C4-2B (cell line): ENCODE data around the gene PROKR2.

Source experiments
- ZFX ChIP-seq: fragments of 450-650 bp; IDR thresholded peaks from 2 replicates; pipeline ENCODE4 v1.6.1; 2017
- TF ChIP-seq, protein P1 (sequence below): fragments of 450-650 bp; conservative IDR thresholded peaks from 2 replicates; pipeline ENCODE4 v1.5.1; 2017; ENCODE audit warnings: mild to moderate bottlenecking

DNA sequence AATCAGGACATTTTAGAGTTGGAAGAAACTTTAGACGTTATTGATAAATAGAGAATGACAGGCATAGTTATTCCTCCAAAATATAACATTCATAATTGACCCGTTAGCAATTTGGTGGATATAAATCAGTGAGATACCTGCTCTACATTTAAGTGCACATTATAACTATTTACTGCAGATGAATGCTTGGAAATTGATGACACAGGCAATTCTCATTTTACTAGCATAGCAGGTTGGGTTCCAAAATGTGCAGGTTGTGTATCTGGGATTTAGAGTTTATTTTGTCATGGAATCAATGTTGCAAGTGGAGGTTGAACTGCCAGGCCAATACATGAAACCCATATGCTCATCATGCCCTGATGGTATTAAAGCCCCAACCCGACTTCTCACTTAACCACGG, 44.4 kb upstream of the PROKR2 start:
- TF ChIP-seq, protein P1, sequence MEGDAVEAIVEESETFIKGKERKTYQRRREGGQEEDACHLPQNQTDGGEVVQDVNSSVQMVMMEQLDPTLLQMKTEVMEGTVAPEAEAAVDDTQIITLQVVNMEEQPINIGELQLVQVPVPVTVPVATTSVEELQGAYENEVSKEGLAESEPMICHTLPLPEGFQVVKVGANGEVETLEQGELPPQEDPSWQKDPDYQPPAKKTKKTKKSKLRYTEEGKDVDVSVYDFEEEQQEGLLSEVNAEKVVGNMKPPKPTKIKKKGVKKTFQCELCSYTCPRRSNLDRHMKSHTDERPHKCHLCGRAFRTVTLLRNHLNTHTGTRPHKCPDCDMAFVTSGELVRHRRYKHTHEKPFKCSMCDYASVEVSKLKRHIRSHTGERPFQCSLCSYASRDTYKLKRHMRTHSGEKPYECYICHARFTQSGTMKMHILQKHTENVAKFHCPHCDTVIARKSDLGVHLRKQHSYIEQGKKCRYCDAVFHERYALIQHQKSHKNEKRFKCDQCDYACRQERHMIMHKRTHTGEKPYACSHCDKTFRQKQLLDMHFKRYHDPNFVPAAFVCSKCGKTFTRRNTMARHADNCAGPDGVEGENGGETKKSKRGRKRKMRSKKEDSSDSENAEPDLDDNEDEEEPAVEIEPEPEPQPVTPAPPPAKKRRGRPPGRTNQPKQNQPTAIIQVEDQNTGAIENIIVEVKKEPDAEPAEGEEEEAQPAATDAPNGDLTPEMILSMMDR: no peak
- TF ChIP-seq ZFX: no peak
